DND-41 (cell line): ENCODE results near the gene ASPSCR1.

Experiments
- EZH2 ChIP-seq: IDR thresholded peaks from 3 replicates; pipeline ENCODE4 v1.6.1; 2012; ENCODE audit warnings: borderline replicate concordance, low read depth, mild to moderate bottlenecking, moderate library complexity, low read length, inconsistent platforms; ENCODE audit not compliant: severe bottlenecking
- TF ChIP-seq, protein P1 (sequence below): IDR thresholded peaks from 2 replicates; pipeline ENCODE4 v1.5.1; 2012; ENCODE audit warnings: borderline replicate concordance, low read length, moderate library complexity, mild to moderate bottlenecking; ENCODE audit not compliant: poor library complexity, severe bottlenecking; ENCODE audit errors: extremely low read depth

- TF ChIP-seq, protein P1, sequence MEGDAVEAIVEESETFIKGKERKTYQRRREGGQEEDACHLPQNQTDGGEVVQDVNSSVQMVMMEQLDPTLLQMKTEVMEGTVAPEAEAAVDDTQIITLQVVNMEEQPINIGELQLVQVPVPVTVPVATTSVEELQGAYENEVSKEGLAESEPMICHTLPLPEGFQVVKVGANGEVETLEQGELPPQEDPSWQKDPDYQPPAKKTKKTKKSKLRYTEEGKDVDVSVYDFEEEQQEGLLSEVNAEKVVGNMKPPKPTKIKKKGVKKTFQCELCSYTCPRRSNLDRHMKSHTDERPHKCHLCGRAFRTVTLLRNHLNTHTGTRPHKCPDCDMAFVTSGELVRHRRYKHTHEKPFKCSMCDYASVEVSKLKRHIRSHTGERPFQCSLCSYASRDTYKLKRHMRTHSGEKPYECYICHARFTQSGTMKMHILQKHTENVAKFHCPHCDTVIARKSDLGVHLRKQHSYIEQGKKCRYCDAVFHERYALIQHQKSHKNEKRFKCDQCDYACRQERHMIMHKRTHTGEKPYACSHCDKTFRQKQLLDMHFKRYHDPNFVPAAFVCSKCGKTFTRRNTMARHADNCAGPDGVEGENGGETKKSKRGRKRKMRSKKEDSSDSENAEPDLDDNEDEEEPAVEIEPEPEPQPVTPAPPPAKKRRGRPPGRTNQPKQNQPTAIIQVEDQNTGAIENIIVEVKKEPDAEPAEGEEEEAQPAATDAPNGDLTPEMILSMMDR, result no peak
- TF ChIP-seq EZH2, result no peak
Measured at GRCh38 chr17:82008941-82009405, 31.5 kb downstream of the ASPSCR1 start.
